Progenitor cell of endocrine pancreas (in vitro differentiated cells): Measurements from ENCODE around the gene CD274. TPM values are rescaled to one million over a fixed set of nuclear protein-coding genes. Genes with fewer than 3 reads are reported as not detected.

Source experiments
- DNase-seq: peaks from one replicate; pipeline ENCODE4 v3.0.0; 2021; ENCODE audit warnings: low spot score; ENCODE audit not compliant: unreplicated experiment
- H3K27ac Mint-ChIP-seq: 2 replicates; pipeline ENCODE4 v1.8.0; 2021; ENCODE audit warnings: mild to moderate bottlenecking, moderate library complexity, mixed read lengths
- H3K27me3 Mint-ChIP-seq: 2 replicates; pipeline ENCODE4 v1.8.0; 2021; ENCODE audit warnings: mixed read lengths
- H3K36me3 Mint-ChIP-seq: 2 replicates; pipeline ENCODE4 v1.8.0; 2022; ENCODE audit warnings: mixed read lengths; ENCODE audit not compliant: insufficient read depth
- H3K4me1 Mint-ChIP-seq: 2 replicates; pipeline ENCODE4 v1.8.0; 2021; ENCODE audit warnings: low read depth, mixed read lengths
- H3K4me3 Mint-ChIP-seq: 2 replicates; pipeline ENCODE4 v1.8.0; 2021; ENCODE audit warnings: low read depth, mild to moderate bottlenecking, moderate library complexity, mixed read lengths
- H3K9me3 Mint-ChIP-seq: 2 replicates; pipeline ENCODE4 v1.8.0; 2021; ENCODE audit warnings: low read depth, mixed read lengths
- total RNA-seq: library from RNA; stranded (reverse); gene quantifications from 2 replicates; pipeline ENCODE4 v1.2.1, GENCODE V29; 2021
- TF ChIP-seq, protein P1 (sequence below): fragments of 200-600 bp; sonication (generic); IDR thresholded peaks from one replicate; pipeline ENCODE4 v1.5.0; 2021; ENCODE audit warnings: antibody characterized with exemption, mild to moderate bottlenecking; ENCODE audit not compliant: unreplicated experiment

The CD274 gene
- total RNA-seq, 1 donor from 2014 or later, result 0.29 TPM

DNA sequence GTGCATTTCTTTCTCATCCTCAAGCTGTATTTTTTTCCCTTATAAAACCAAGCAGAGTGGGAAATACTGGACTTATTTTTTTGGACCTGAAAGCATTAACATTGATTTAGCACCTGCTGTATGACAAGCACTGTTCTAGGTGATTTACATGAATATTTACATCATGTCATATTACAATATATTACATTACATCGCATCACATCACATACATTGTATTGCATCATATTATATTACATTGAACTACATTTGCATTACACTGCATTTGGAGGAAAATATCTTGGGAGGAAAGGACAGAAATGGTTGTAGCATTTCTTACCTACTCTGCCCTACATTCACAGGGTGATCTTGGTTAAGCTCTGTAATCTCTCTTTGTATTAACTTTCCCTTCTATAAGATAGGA lies 48.8 kb downstream of the CD274 start:
- Mint-ChIP-seq H3K27me3 (no peaks in the 10 kb centered on the region), H3K4me1 (no peaks in the 10 kb centered on the region), H3K27ac (no peak overlapping the region), H3K4me3 (no peak overlapping the region), H3K36me3 (no peaks in the 10 kb centered on the region), H3K9me3 (no peaks in the 10 kb centered on the region)
- no peak for DNase-seq
- TF ChIP-seq, protein P1, sequence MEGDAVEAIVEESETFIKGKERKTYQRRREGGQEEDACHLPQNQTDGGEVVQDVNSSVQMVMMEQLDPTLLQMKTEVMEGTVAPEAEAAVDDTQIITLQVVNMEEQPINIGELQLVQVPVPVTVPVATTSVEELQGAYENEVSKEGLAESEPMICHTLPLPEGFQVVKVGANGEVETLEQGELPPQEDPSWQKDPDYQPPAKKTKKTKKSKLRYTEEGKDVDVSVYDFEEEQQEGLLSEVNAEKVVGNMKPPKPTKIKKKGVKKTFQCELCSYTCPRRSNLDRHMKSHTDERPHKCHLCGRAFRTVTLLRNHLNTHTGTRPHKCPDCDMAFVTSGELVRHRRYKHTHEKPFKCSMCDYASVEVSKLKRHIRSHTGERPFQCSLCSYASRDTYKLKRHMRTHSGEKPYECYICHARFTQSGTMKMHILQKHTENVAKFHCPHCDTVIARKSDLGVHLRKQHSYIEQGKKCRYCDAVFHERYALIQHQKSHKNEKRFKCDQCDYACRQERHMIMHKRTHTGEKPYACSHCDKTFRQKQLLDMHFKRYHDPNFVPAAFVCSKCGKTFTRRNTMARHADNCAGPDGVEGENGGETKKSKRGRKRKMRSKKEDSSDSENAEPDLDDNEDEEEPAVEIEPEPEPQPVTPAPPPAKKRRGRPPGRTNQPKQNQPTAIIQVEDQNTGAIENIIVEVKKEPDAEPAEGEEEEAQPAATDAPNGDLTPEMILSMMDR, result no peak

GRCh38 chr9:5499889-5500398 lies 49.6 kb downstream of the CD274 start:
- no peak for DNase-seq
- no peaks in the 10 kb centered on the region for H3K4me1 Mint-ChIP-seq
- peaks cover 6% of the 10 kb centered on the region for H3K9me3 Mint-ChIP-seq
- H3K36me3 Mint-ChIP-seq, result no peaks in the 10 kb centered on the region
- H3K4me3 Mint-ChIP-seq, result no peak overlapping the region
- H3K27ac Mint-ChIP-seq, result no peak overlapping the region
- no peaks in the 10 kb centered on the region for H3K27me3 Mint-ChIP-seq
- TF ChIP-seq, protein P1, result no peak

GRCh38 chr9:5500441-5501235 lies 50.3 kb downstream of the CD274 start:
- H3K4me1 Mint-ChIP-seq, result no peaks in the 10 kb centered on the region
- H3K9me3 Mint-ChIP-seq, result peaks cover 13% of the 10 kb centered on the region
- no peak for DNase-seq
- no peaks in the 10 kb centered on the region for H3K36me3 Mint-ChIP-seq
- H3K27me3 Mint-ChIP-seq, result no peaks in the 10 kb centered on the region
- TF ChIP-seq, protein P1, result no peak
- no peak overlapping the region for H3K4me3 Mint-ChIP-seq
- no peak overlapping the region for H3K27ac Mint-ChIP-seq

- no peak overlapping the region for H3K4me3 Mint-ChIP-seq
- no peaks in the 10 kb centered on the region for H3K36me3 Mint-ChIP-seq
- no peak overlapping the region for H3K27ac Mint-ChIP-seq
- peaks cover 23% of the 10 kb centered on the region for H3K9me3 Mint-ChIP-seq
- no peaks in the 10 kb centered on the region for H3K4me1 Mint-ChIP-seq
- TF ChIP-seq, protein P1, result no peak
- H3K27me3 Mint-ChIP-seq, result no peaks in the 10 kb centered on the region
- no peak for DNase-seq
These were observed 52.2 kb downstream of the CD274 start for GRCh38 chr9:5502553-5502952.

- Mint-ChIP-seq H3K4me3 (no peak overlapping the region), H3K9me3 (peaks cover 24% of the 10 kb centered on the region), H3K4me1 (no peaks in the 10 kb centered on the region), H3K27ac (no peak overlapping the region), H3K36me3 (no peaks in the 10 kb centered on the region), H3K27me3 (no peaks in the 10 kb centered on the region)
- TF ChIP-seq, protein P1, result no peak
- DNase-seq, result no peak
These were observed 59.2 kb downstream of the CD274 start for GRCh38 chr9:5509573-5509972.
